ENCODE measurements around the gene TMEM135.

TMEM135 gene

GRCh38 chr11:87213444-87213843 lies 175.7 kb downstream of the TMEM135 start:
- no peak for TF ChIP-seq CTCF (IDR thresholded peaks at IDR 0.05; ENCODE audit: low read depth, low read length)
- H3K36me3 ChIP-seq, result no peaks in the 10 kb centered on the region
- H3K9me3 ChIP-seq, result no peaks in the 10 kb centered on the region
- no peak for DNase-seq
- no peak overlapping the region for H3K4me3 ChIP-seq (ENCODE audit: low read depth, low read length)
- no peaks in the 10 kb centered on the region for H3K4me1 ChIP-seq
- no peaks in the 10 kb centered on the region for H3K27me3 ChIP-seq

GRCh38 chr11:87215236-87215635 lies 177.5 kb downstream of the TMEM135 start:
- Histone ChIP-seq H3K36me3 (no peaks in the 10 kb centered on the region), H3K4me1 (no peaks in the 10 kb centered on the region), H3K27me3 (no peaks in the 10 kb centered on the region), H3K4me3 (ENCODE audit: low read depth, low read length) (no peak overlapping the region), H3K9me3 (no peaks in the 10 kb centered on the region)
- DNase-seq, result no peak
- TF ChIP-seq CTCF (IDR thresholded peaks at IDR 0.05; ENCODE audit: low read depth, low read length), result no peak

- Histone ChIP-seq H3K4me1 (no peaks in the 10 kb centered on the region), H3K36me3 (no peaks in the 10 kb centered on the region), H3K27me3 (no peaks in the 10 kb centered on the region), H3K4me3 (ENCODE audit: low read depth, low read length) (no peak overlapping the region), H3K9me3 (no peaks in the 10 kb centered on the region)
- no peak for DNase-seq
- TF ChIP-seq CTCF (IDR thresholded peaks at IDR 0.05; ENCODE audit: low read depth, low read length), result no peak
Observed at GRCh38 chr11:87219266-87219665, 181.5 kb downstream of the TMEM135 start.

GRCh38 chr11:87223816-87224215 lies 186.1 kb downstream of the TMEM135 start:
- no peaks in the 10 kb centered on the region for H3K4me1 ChIP-seq
- no peaks in the 10 kb centered on the region for H3K36me3 ChIP-seq
- no peak overlapping the region for H3K4me3 ChIP-seq (ENCODE audit: low read depth, low read length)
- H3K27me3 ChIP-seq, result no peaks in the 10 kb centered on the region
- no peak for DNase-seq
- TF ChIP-seq CTCF (IDR thresholded peaks at IDR 0.05; ENCODE audit: low read depth, low read length), result no peak
- H3K9me3 ChIP-seq, result no peaks in the 10 kb centered on the region

- no peak for DNase-seq
- Histone ChIP-seq H3K4me3 (ENCODE audit: low read depth, low read length) (no peak overlapping the region), H3K36me3 (no peaks in the 10 kb centered on the region), H3K4me1 (no peaks in the 10 kb centered on the region), H3K27me3 (no peaks in the 10 kb centered on the region), H3K9me3 (no peaks in the 10 kb centered on the region)
- no peak for TF ChIP-seq CTCF (IDR thresholded peaks at IDR 0.05; ENCODE audit: low read depth, low read length)
Observed at GRCh38 chr11:87224486-87224885, 186.8 kb downstream of the TMEM135 start.

GRCh38 chr11:87228820-87229219 lies 191.1 kb downstream of the TMEM135 start:
- no peaks in the 10 kb centered on the region for H3K27me3 ChIP-seq
- no peak overlapping the region for H3K4me3 ChIP-seq (ENCODE audit: low read depth, low read length)
- H3K9me3 ChIP-seq, result no peaks in the 10 kb centered on the region; the same call in 1 of the 2 replicates
- DNase-seq, result no peak
- no peak for TF ChIP-seq CTCF (IDR thresholded peaks at IDR 0.05; ENCODE audit: low read depth, low read length)
- H3K36me3 ChIP-seq, result no peaks in the 10 kb centered on the region
- H3K4me1 ChIP-seq, result no peaks in the 10 kb centered on the region

Measured in BE2C (cell line).